ENCODE data around the gene DIPK1C. TPM values are rescaled to one million over a fixed set of nuclear protein-coding genes. Genes with fewer than 3 reads are reported as not detected.

DIPK1C gene
- total and polyA plus RNA-seq, 2 of the 4 experiments (the other 2 are of a cell fraction) = not detected

- POLR2A ChIA-PET (ENCODE audit: unreplicated experiment) = no interaction called here
- H3K4ac ChIP-seq (ENCODE audit: low read depth, low read length) = no peak overlapping the region
- H2BK20ac ChIP-seq (ENCODE audit: low read depth, low read length) = no peak overlapping the region
- H2AK5ac ChIP-seq (ENCODE audit: low read depth, low read length) = no peak overlapping the region
- no peak overlapping the region for H4K91ac ChIP-seq (ENCODE audit: insufficient read depth, low read depth, low read length)
- no peak overlapping the region for H2BK15ac ChIP-seq (ENCODE audit: low read depth, low read length)
- CTCF ChIA-PET = no interaction called here
- no peak for ATAC-seq (ENCODE audit: low read depth)
- no TSS peak for BruUV-seq (replicated peaks)
- H4K8ac ChIP-seq (ENCODE audit: low read depth in 2 of 2, low read length in 2 of 2) = no peak overlapping the region
- no peak overlapping the region for H3K4me2 ChIP-seq (ENCODE audit: low read depth, low read length)
- intact Hi-C loops (cut with micrococcal nuclease) = no loop called here
- peaks cover 13% of the 10 kb centered on the region for H3K27me3 ChIP-seq (ENCODE audit: control insufficient read depth, insufficient read depth, low read length)
- no peak overlapping the region for H3K18ac ChIP-seq (ENCODE audit: low read depth, low read length)
- H2AFZ ChIP-seq (replicated peaks; ENCODE audit: low read length, poor library complexity) = no peak overlapping the region
- in situ Hi-C loops (cut with MboI; ENCODE audit: low sequenced_read_pairs) = no loop called here
- no peak for TF ChIP-seq CTCF (conservative IDR thresholded peaks at IDR 0.05; ENCODE audit: low read depth, low read length)
- TF ChIP-seq MXI1 (IDR thresholded peaks at IDR 0.05; ENCODE audit: borderline replicate concordance, low read depth, low read length) = no peak
- no peak for TF ChIP-seq RFX5 (IDR thresholded peaks at IDR 0.05; ENCODE audit: low read depth, low read length)
- no peak for TF ChIP-seq MAZ (IDR thresholded peaks at IDR 0.05; ENCODE audit: borderline replicate concordance, low read depth, low read length)
- no peak for TF ChIP-seq BHLHE40 (IDR thresholded peaks at IDR 0.05; ENCODE audit: low read depth, low read length)
- no peak for TF ChIP-seq CHD1 (IDR thresholded peaks at IDR 0.05; ENCODE audit: low read depth, low read length)
- no peak for TF ChIP-seq NFE2L2 (IDR thresholded peaks at IDR 0.05; ENCODE audit: low read depth, low read length)
- TF ChIP-seq RCOR1 (IDR thresholded peaks at IDR 0.05; ENCODE audit: insufficient replicate concordance, low read length) = no peak
- TF ChIP-seq USF2 (IDR thresholded peaks at IDR 0.05; ENCODE audit: low read depth, low read length) = no peak
- TF ChIP-seq POLR2A (IDR thresholded peaks at IDR 0.05; ENCODE audit: low read depth, low read length) = no peak
- no peak for TF ChIP-seq CEBPB (IDR thresholded peaks at IDR 0.05; ENCODE audit: low read depth, low read length)
- TF ChIP-seq MAFK (IDR thresholded peaks at IDR 0.05; ENCODE audit: low read depth, low read length) = no peak
- no peak for TF ChIP-seq ELK1 (IDR thresholded peaks at IDR 0.05; ENCODE audit: borderline replicate concordance, low read depth, low read length)
- no peak for TF ChIP-seq SMC3 (IDR thresholded peaks at IDR 0.05; ENCODE audit: low read depth, low read length)
- no peak for TF ChIP-seq RAD21 (IDR thresholded peaks at IDR 0.05; ENCODE audit: low read length)
- TF ChIP-seq FOS (IDR thresholded peaks at IDR 0.05; ENCODE audit: low read depth, low read length) = no peak
- no peaks in the 10 kb centered on the region for H3K36me3 ChIP-seq (ENCODE audit: control insufficient read depth, insufficient read depth, low read length)
- WGBS, 2 experiments (ENCODE audit: extremely low coverage in 2 of 2, insufficient read length in 1 of 2) = 92% methylated on average over 13 of the region's 24 CpGs; no CpG with 5 or more reads in 1 of the 2 experiments
- H3K9me3 ChIP-seq (ENCODE audit: control insufficient read depth, insufficient read depth, low read length) = no peaks in the 10 kb centered on the region
- peaks cover 3% of the 10 kb centered on the region; the same call in 1 of the 2 replicates for H3K9me1 ChIP-seq (ENCODE audit: insufficient read depth, low read length)
- H3K23ac ChIP-seq (ENCODE audit: low read depth, low read length) = no peak overlapping the region
- no peak overlapping the region for H3K56ac ChIP-seq (ENCODE audit: extremely low read depth, insufficient read depth, low read length)
- H3K9ac ChIP-seq (ENCODE audit: low read depth, low read length) = no peak overlapping the region
- H4K5ac ChIP-seq (ENCODE audit: low read depth, low read length) = no peak overlapping the region
- no peaks in the 10 kb centered on the region for H4K20me1 ChIP-seq (ENCODE audit: insufficient read depth, low read length)
- no peak overlapping the region for H2BK5ac ChIP-seq (ENCODE audit: low read depth, low read length, poor library complexity, severe bottlenecking)
- DNase-seq = no peak
- no peaks in the 10 kb centered on the region for H3K79me1 ChIP-seq (ENCODE audit: low read depth in 1 of 2, low read length in 2 of 2)
- no peak overlapping the region for H2AK9ac ChIP-seq (replicated peaks; ENCODE audit: low read depth, low read length, poor library complexity)
- H3K4me3 ChIP-seq (ENCODE audit: insufficient read depth, low read depth, low read length) = no peak overlapping the region
- H2BK120ac ChIP-seq (ENCODE audit: low read depth, low read length) = no peak overlapping the region
- no peaks in the 10 kb centered on the region for H3K4me1 ChIP-seq (ENCODE audit: control insufficient read depth, insufficient read depth, low read length)
- H3K27ac ChIP-seq (ENCODE audit: insufficient read depth, low read length) = no peak overlapping the region
- dilution Hi-C loops (cut with HindIII; ENCODE audit: low sequenced_read_pairs, unreplicated experiment) = no loop called here
- no peak overlapping the region for H3K14ac ChIP-seq (replicated peaks; ENCODE audit: low read depth, low read length)
Measured at GRCh38 chr18:74427442-74428112, 29.5 kb downstream of the DIPK1C start.

All from IMR-90 (cell line).